GM23338 (cell line): ENCODE measurements around the gene MYL4. TPM values are rescaled to one million over a fixed set of nuclear protein-coding genes. Genes with fewer than 3 reads are reported as not detected.
"Not testable (repeated sequence)": the region's sequence is repeated elsewhere in the genome, so short reads cannot be mapped to it uniquely, and the experiment has no call there.

ENCODE experiments used
- ATAC-seq: fragments of 200-7000 bp; cut with Tn5 transposase; 3 replicates; pipeline ENCODE4 v1.9.1; 2020
- DNase-seq: peaks from one replicate; pipeline ENCODE4 v3.0.0-alpha.2; 2015; ENCODE audit warnings: low spot score
- H2AFZ ChIP-seq: fragments of 200-600 bp; sonication (generic); 2 replicates; pipeline ENCODE4 v1.8.0; 2016; ENCODE audit warnings: antibody characterized with exemption, mild to moderate bottlenecking, moderate library complexity
- H3F3A ChIP-seq: fragments of 200-600 bp; sonication (generic); replicated peaks from 2 replicates; pipeline ENCODE4 v1.8.0; 2017; ENCODE audit warnings: antibody characterized with exemption, mixed run types, low read depth
- H3K27ac ChIP-seq: fragments of 200-600 bp; sonication (generic); 2 replicates; pipeline ENCODE4 v1.6.1; 2016; ENCODE audit warnings: low read depth
- H3K27me3 ChIP-seq: fragments of 200-600 bp; sonication (generic); 2 replicates; pipeline ENCODE4 v1.8.0; 2016; ENCODE audit warnings: mild to moderate bottlenecking, mixed run types, moderate library complexity; ENCODE audit not compliant: insufficient read depth
- H3K36me3 ChIP-seq: fragments of 200-600 bp; sonication (generic); 2 replicates; pipeline ENCODE4 v1.8.0; 2016; ENCODE audit warnings: mild to moderate bottlenecking; ENCODE audit not compliant: insufficient read depth
- H3K4me1 ChIP-seq: fragments of 200-600 bp; sonication (generic); 2 replicates; pipeline ENCODE4 v1.8.0; 2016; ENCODE audit warnings: mild to moderate bottlenecking, moderate library complexity; ENCODE audit not compliant: insufficient read depth
- H3K4me2 ChIP-seq: fragments of 200-600 bp; sonication (generic); 2 replicates; pipeline ENCODE4 v1.7.1; 2017; ENCODE audit warnings: mixed run types
- H3K4me3 ChIP-seq: fragments of 200-600 bp; sonication (generic); 2 replicates; pipeline ENCODE4 v1.6.1; 2016; ENCODE audit warnings: mixed run types
- H3K79me2 ChIP-seq: fragments of 200-600 bp; sonication (generic); replicated peaks from 2 replicates; pipeline ENCODE4 v1.8.0; 2017; ENCODE audit warnings: mild to moderate bottlenecking; ENCODE audit not compliant: insufficient read depth
- H3K9me2 ChIP-seq: fragments of 200-600 bp; sonication (generic); 2 replicates; pipeline ENCODE4 v1.8.0; 2017; ENCODE audit not compliant: insufficient read depth
- H4K20me1 ChIP-seq: fragments of 200-600 bp; sonication (generic); replicated peaks from 2 replicates; pipeline ENCODE4 v1.8.0; 2017; ENCODE audit warnings: mild to moderate bottlenecking; ENCODE audit not compliant: insufficient read depth
- H3K27ac Mint-ChIP-seq: 2 replicates; pipeline ENCODE4 v1.8.0; 2020; ENCODE audit warnings: inconsistent platforms, mild to moderate bottlenecking, moderate library complexity, mixed read lengths
- H3K27me3 Mint-ChIP-seq: 3 replicates; pipeline ENCODE4 v1.8.0; 2022; ENCODE audit warnings: low read depth, mild to moderate bottlenecking, moderate library complexity, mixed read lengths, inconsistent platforms; ENCODE audit not compliant: insufficient read depth, poor library complexity
- H3K36me3 Mint-ChIP-seq: 3 replicates; pipeline ENCODE4 v1.8.0; 2021; ENCODE audit warnings: low read depth, mild to moderate bottlenecking, inconsistent platforms, moderate library complexity, mixed read lengths
- H3K4me1 Mint-ChIP-seq: 3 replicates; pipeline ENCODE4 v1.8.0; 2020; ENCODE audit warnings: mild to moderate bottlenecking, inconsistent platforms, mixed read lengths
- H3K4me3 Mint-ChIP-seq: 3 replicates; pipeline ENCODE4 v1.8.0; 2021; ENCODE audit warnings: moderate library complexity, mild to moderate bottlenecking, inconsistent platforms, mixed read lengths
- H3K9me3 Mint-ChIP-seq: 3 replicates; pipeline ENCODE4 v1.8.0; 2020; ENCODE audit warnings: moderate library complexity, mild to moderate bottlenecking, inconsistent platforms, mixed read lengths
- CREB1 ChIP-seq: fragments of 250-450 bp; sonication (Bioruptor Pico); IDR thresholded peaks from 2 replicates; pipeline ENCODE4 v1.5.0; 2020; ENCODE audit warnings: low read depth, mild to moderate bottlenecking, moderate library complexity
- ETS1 ChIP-seq: IDR thresholded peaks from 2 replicates; pipeline ENCODE4 v1.6.1; 2016; ENCODE audit warnings: antibody characterized with exemption
- EZH2 ChIP-seq: fragments of 200-600 bp; sonication (generic); IDR thresholded peaks from one replicate; pipeline ENCODE4 v1.8.0; 2017; ENCODE audit warnings: antibody characterized with exemption, mild to moderate bottlenecking, low read depth; ENCODE audit not compliant: unreplicated experiment
- EZH2phosphoT487 ChIP-seq: fragments of 200-600 bp; sonication (generic); IDR thresholded peaks from one replicate; pipeline ENCODE4 v1.8.1; 2018; ENCODE audit warnings: antibody characterized with exemption; ENCODE audit not compliant: unreplicated experiment
- JUNB ChIP-seq: IDR thresholded peaks from one replicate; pipeline ENCODE4 v1.6.1; 2016; ENCODE audit warnings: antibody characterized with exemption; ENCODE audit not compliant: unreplicated experiment
- NANOG ChIP-seq: IDR thresholded peaks from 2 replicates; pipeline ENCODE4 v1.6.1; 2016; ENCODE audit warnings: antibody characterized with exemption, borderline replicate concordance
- POLR2AphosphoS5 ChIP-seq: IDR thresholded peaks from 2 replicates; pipeline ENCODE4 v1.6.1; 2016; ENCODE audit warnings: antibody characterized with exemption, low read depth
- REST ChIP-seq: IDR thresholded peaks from one replicate; pipeline ENCODE4 v1.6.1; 2018; ENCODE audit warnings: antibody characterized with exemption; ENCODE audit not compliant: unreplicated experiment
- STAT1 ChIP-seq: IDR thresholded peaks from one replicate; pipeline ENCODE4 v1.6.1; 2016; ENCODE audit warnings: antibody characterized with exemption; ENCODE audit not compliant: unreplicated experiment
- ZNF114 ChIP-seq: fragments of 250-450 bp; sonication (Bioruptor Pico); IDR thresholded peaks from 2 replicates; pipeline ENCODE4 v1.5.0; 2020; ENCODE audit warnings: mild to moderate bottlenecking, moderate library complexity
- ZNF331 ChIP-seq: fragments of 250-450 bp; sonication (Bioruptor Pico); IDR thresholded peaks from 2 replicates; pipeline ENCODE4 v1.5.0; 2020; ENCODE audit warnings: low read depth, mild to moderate bottlenecking, moderate library complexity
- ZNF462 ChIP-seq: fragments of 250-450 bp; sonication (Bioruptor Pico); IDR thresholded peaks from 2 replicates; pipeline ENCODE4 v1.5.0; 2020; ENCODE audit warnings: mild to moderate bottlenecking, moderate library complexity
- polyA plus RNA-seq: library from polyadenylated mRNA; unstranded; fragments of >200 nt; fragmentation: Nextera tagmentation; extraction: Ambion mirVana; gene quantifications from 2 replicates; pipeline ENCODE4 v1.2.1, GENCODE V29; 2016
- total RNA-seq: library from RNA; depleted of rRNA; stranded (reverse); fragments of >200 nt; shearing (Covaris generic); gene quantifications from 2 replicates; pipeline ENCODE4 v1.2.3, GENCODE V29; 2014

Gene MYL4
- total and polyA plus RNA-seq, 2 experiments from 2014 or later, result 0.44 TPM; not detected in 1

GRCh38 chr17:47174823-47175222 lies 34.3 kb upstream of the MYL4 start:
- peaks cover 30% of the 10 kb centered on the region; the same call in 2 of the 3 replicates for H3K36me3 Mint-ChIP-seq
- ATAC-seq, H3K36me3 ChIP-seq, H3K27me3 Mint-ChIP-seq, H3K4me3 ChIP-seq, H3K27ac ChIP-seq, H2AFZ ChIP-seq, H3K4me2 ChIP-seq, H3F3A ChIP-seq, H3K27me3 ChIP-seq, H3K27ac Mint-ChIP-seq, H3K9me3 Mint-ChIP-seq, H3K9me2 ChIP-seq, H3K4me3 Mint-ChIP-seq, DNase-seq: not testable (repeated sequence)
- Histone ChIP-seq H4K20me1 (peaks cover 21% of the 10 kb centered on the region), H3K79me2 (peaks cover 78% of the 10 kb centered on the region), H3K4me1 (peaks cover 19% of the 10 kb centered on the region)
- peaks cover 29% of the 10 kb centered on the region for H3K4me1 Mint-ChIP-seq

- Histone ChIP-seq H2AFZ (no peak overlapping the region), H3K79me2 (peaks cover 83% of the 10 kb centered on the region), H3K4me3 (no peak overlapping the region), H3K27ac (peak overlapping the region; percentile 28; the same call in 1 of the 2 replicates), H3K36me3 (0 out of 2 replicates have a peak, but pooled peaks cover 6% of the 10 kb centered on the region), H3K27me3 (no peaks in the 10 kb centered on the region), H4K20me1 (peaks cover 21% of the 10 kb centered on the region), H3K9me2 (no peaks in the 10 kb centered on the region), H3K4me1 (peaks cover 19% of the 10 kb centered on the region), H3F3A (no peaks in the 10 kb centered on the region), H3K4me2 (no peak overlapping the region)
- H3K4me1 Mint-ChIP-seq, result peaks cover 26% of the 10 kb centered on the region
- H3K4me3 Mint-ChIP-seq, result no peak overlapping the region; the same call in 2 of the 3 replicates
- peak overlapping the region; percentile 45; the same call in 1 of the 2 replicates for H3K27ac Mint-ChIP-seq
- H3K9me3 Mint-ChIP-seq, result no peaks in the 10 kb centered on the region
- H3K27me3 Mint-ChIP-seq, result no peaks in the 10 kb centered on the region
- ATAC-seq, result no peak
- H3K36me3 Mint-ChIP-seq, result peaks cover 29% of the 10 kb centered on the region
- DNase-seq, result no peak
- TF ChIP-seq ETS1 (no peak), REST (no peak), POLR2AphosphoS5 (no peak), STAT1 (no peak), JUNB (no peak), EZH2phosphoT487 (no peak), ZNF114 (CRISPR knock-in tag) (no peak), CREB1 (CRISPR knock-in tag) (no peak), ZNF331 (no peak), ZNF462 (no peak), EZH2 (no peak), NANOG (no peak)
These were observed 32.7 kb upstream of the MYL4 start for GRCh38 chr17:47176389-47176826.
